HG03571 (cell line): ENCODE results near the gene HOXA6.

Experiments used
- ATAC-seq: cut with Tn5 transposase; IDR thresholded peaks from one replicate; pipeline ENCODE4 v1.9.1; 2021; ENCODE audit not compliant: unreplicated experiment

Gene HOXA6

GRCh38 chr7:27173956-27174873 is 26.6 kb upstream of the HOXA6 start, which contains the start of gene HOXA10:
TSS of gene HOXA10 (minus strand) at chr7:27174320. CDS start at chr7:27174306, 14 bp downstream.
- ATAC-seq: no peak

- ATAC-seq: no peak
Observed at GRCh38 chr7:27173511-27173955, 26.0 kb upstream of the HOXA6 start.

DNA sequence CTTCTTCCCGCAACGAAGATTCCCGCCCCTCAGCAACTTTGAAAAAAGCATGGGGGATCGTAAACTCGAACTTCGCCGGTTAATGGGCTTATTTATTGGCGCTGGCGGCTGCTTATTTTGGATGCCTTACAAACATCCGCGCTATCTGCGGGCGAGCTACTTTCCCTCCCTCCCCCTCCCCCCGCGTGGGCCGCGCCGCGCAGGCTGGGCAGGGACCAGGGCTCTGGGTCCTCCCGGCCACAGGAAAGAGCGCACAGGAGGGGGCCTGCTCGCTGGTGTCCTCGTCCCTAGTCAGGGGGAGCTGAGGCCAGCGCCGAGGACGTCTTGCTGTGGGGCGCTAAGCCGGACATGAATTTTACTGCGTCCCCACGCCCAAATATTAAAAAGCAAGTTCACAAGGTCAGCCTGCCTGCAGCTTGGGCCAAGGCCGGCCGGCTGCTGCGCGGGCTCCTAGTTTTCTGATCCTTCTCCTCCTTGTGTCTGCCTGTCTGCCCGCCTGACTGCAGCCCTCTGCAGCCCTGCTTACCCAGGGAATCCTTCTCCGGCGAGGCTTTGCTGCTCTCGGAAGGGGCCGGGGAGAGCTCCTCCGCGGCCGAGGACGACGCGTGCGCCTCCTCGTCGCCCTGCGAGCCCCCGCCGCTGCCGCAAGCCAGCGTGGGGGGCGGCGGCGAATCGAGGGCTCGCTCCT is 25.4 kb upstream of the HOXA6 start:
- ATAC-seq: no peak

GRCh38 chr7:27172315-27172774 is 24.8 kb upstream of the HOXA6 start:
- ATAC-seq: no peak

GRCh38 chr7:27171637-27172314 is 24.2 kb upstream of the HOXA6 start:
- ATAC-seq: no peak

GRCh38 chr7:27171325-27171636 is 23.7 kb upstream of the HOXA6 start:
- no peak for ATAC-seq

- no peak for ATAC-seq
Observed at GRCh38 chr7:27170426-27171324, 23.1 kb upstream of the HOXA6 start.

DNA sequence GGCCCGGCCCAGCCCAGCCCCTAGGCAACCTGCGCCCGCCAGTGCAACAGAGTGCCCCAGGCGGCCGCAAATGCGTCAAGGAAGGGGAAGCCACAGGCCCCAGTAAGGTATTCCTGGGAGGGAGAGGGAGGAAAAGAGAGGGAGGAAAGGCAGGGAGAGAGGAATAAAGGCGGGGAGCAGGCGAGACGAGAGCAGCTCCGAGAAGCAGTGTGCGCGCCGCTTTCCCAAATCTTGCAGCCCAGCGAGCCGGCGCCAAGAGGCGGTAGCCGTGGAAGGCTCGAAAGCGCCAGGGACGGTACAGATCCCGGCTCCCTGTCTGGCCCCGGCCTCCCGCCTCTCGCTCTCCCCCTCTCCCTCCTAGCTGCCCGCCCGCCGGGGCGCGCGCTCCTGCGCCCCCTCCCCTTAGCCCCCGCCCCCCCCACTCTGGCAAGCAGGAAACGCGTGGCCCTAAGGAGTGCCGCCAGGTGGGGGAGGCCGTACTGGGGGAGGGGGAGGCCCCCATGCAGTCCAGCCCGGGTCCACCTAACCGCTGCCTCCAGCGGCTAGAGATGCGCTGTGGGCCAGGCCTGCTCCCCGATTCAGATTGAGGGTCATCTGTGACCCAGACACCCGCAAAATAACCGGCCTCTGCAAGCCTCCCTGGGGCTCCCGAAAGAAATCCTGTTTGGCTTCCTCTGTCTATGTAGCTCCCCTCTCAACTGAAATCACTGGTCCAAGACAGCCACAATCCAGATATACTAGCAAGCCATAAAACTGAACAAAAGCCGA is 22.3 kb upstream of the HOXA6 start:
- no peak for ATAC-seq

GRCh38 chr7:27168265-27168947 is 20.8 kb upstream of the HOXA6 start:
- no peak for ATAC-seq

DNA sequence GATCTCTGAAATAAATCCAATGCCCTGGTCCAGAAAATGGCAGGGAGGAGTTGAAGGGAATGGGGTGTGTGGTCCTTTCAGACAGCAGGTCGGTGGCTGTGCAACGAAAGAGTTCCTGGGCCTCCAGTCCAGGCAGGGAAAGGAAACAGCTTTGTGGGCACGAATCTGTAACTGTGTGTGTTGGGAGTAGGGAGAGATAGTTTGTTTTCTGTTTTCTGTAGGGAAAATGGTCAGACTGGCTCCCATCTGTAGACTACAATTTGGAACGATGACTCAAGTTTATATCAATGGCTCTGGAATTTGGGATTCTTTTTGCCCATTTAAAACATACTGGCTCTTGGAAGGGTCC is 20.3 kb upstream of the HOXA6 start:
- no peak for ATAC-seq

- no peak for ATAC-seq
Observed at GRCh38 chr7:27166531-27167505, 19.2 kb upstream of the HOXA6 start.

GRCh38 chr7:27165996-27166530 is 18.5 kb upstream of the HOXA6 start:
- ATAC-seq: no peak

DNA sequence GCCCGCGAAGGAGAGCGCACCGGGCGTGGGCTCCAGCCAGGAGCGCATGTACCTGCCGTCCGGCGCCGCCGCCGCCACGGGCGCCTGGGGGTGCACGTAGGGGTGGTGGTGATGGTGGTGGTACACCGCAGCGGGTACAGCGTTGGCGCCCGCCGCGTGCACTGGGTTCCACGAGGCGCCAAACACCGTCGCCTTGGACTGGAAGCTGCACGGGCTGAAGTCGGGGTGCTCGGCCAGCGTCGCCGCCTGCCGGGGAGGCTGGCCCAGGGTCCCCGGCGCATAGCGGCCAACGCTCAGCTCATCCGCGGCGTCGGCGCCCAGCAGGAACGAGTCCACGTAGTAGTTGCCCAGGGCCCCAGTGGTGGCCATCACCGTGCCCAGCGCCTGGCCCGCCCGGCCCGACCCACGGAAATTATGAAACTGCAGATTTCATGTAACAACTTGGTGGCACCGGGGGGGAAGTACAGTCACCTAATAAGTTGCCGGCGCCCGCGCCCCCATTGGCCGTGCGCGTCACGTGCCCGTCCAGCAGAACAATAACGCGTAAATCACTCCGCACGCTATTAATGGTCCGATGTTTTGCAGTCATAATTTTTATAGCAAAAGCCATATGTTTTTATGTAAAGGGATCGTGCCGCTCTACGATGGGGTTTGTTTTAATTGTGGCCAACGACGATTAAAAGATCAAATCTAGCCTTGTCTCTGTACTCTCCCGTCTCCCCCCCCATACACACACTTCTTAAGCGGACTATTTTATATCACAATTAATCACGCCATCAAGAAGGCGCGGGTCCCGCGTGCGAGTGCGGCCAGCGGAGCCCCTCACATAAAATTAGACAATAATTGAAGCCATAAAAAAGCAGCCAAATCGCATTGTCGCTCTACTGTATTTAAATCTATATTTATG is 17.8 kb upstream of the HOXA6 start, which contains the start of gene HOXA9:
HOXA9 (minus strand) TSS at position 449 of the 907 bp plus-strand sequence; CDS start at position 369, 80 bp downstream.
- no peak for ATAC-seq

DNA sequence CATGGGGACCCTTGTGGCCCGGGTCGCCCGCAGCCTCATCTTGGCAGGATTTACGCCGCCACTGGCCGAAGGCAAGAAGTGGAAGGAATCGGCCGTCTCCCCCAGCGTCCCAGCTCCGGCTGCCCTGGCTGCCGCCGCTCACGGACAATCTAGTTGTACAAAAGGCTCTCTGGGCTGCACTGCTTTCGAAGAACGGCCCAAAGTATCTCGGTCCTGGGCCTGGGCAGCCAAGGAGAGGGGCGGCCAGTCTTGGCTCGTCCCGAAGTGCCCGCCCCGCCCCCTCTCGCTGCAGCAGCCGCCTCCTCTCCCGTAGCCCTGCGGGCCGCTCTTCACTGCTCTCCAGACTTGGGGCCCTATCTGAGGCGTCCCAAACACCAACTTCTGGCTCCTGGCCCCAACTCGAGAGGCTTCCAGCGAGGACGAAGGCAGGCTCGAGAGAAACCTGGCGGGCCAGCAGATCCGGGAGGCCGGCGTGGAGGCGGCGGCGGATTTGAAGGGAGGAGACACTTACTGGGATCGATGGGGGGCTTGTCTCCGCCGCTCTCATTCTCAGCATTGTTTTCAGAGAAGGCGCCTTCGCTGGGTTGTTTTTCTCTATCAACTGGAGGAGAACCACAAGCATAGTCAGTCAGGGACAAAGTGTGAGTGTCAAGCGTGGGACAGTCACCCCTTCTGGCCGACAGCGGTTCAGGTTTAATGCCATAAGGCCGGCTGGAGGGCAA is 17.0 kb upstream of the HOXA6 start:
- no peak for ATAC-seq

DNA sequence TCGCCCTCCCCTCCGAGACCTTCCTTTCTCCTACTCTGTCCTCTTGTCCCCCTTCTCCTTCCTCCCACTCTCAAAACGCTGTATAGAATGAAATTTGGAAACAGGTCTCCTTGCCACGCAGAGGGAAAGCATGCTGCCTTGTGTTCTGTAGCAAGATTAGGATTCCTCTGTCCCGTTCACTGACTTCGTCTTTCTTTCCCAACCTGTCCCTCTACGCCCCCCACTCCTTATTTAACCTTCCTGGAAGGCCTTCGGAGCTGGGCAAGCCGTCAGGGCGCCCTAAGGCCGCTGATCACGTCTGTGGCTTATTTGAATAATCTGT is 16.4 kb upstream of the HOXA6 start:
- no peak for ATAC-seq
